ENCODE measurements around the gene ULK4. TPM values are rescaled to one million over a fixed set of nuclear protein-coding genes. Genes with fewer than 3 reads are reported as not detected.
"Not testable (repeated sequence)": the region's sequence is repeated elsewhere in the genome, so short reads cannot be mapped to it uniquely, and the experiment has no call there.

ULK4 gene
- total RNA-seq, 1 donor from 2014 or later = 18.6 TPM

- H3K4me1 Mint-ChIP-seq = no peaks in the 10 kb centered on the region
- H3K4me3 Mint-ChIP-seq = no peak overlapping the region
- DNase-seq (no peak), ATAC-seq (ENCODE audit: low read depth) (no peak)
- ChIA-PET POLR2A (no interaction called here), CTCF (no interaction called here)
- H3K27ac Mint-ChIP-seq = no peak overlapping the region
- no peaks in the 10 kb centered on the region for H3K27me3 Mint-ChIP-seq
- TF ChIP-seq CTCF (IDR thresholded peaks at IDR 0.05) = no peak
- no peaks in the 10 kb centered on the region for H3K9me3 Mint-ChIP-seq
- intact Hi-C loops (cut with micrococcal nuclease) = no loop called here
- no peaks in the 10 kb centered on the region for H3K36me3 Mint-ChIP-seq (ENCODE audit: low read depth)
Measured at GRCh38 chr3:41991437-41991836, 29.5 kb upstream of the ULK4 start.

GRCh38 chr3:41989518-41989917 is 27.6 kb upstream of the ULK4 start:
- Mint-ChIP-seq H3K27ac (no peak overlapping the region), H3K4me1 (no peaks in the 10 kb centered on the region), H3K27me3 (no peaks in the 10 kb centered on the region), H3K4me3 (no peak overlapping the region), H3K36me3 (ENCODE audit: low read depth) (no peaks in the 10 kb centered on the region), H3K9me3 (no peaks in the 10 kb centered on the region)
- no peak for ATAC-seq (ENCODE audit: low read depth)
- no peak for DNase-seq
- intact Hi-C loops (cut with micrococcal nuclease) = no loop called here
- POLR2A ChIA-PET = no interaction called here
- no peak for TF ChIP-seq CTCF (IDR thresholded peaks at IDR 0.05)
- CTCF ChIA-PET = no interaction called here

GRCh38 chr3:41987627-41988026 is 25.7 kb upstream of the ULK4 start:
- intact Hi-C loops (cut with micrococcal nuclease) = no loop called here
- ATAC-seq (ENCODE audit: low read depth) (no peak), DNase-seq (no peak)
- no peak for TF ChIP-seq CTCF (IDR thresholded peaks at IDR 0.05)
- ChIA-PET POLR2A (interaction anchor here (0.6 kb wide), 1 partner anchor 110 kb away, joined by 12 read pairs; no protein-coding TSS in a partner anchor), CTCF (no interaction called here)
- H3K27me3 Mint-ChIP-seq = no peaks in the 10 kb centered on the region
- H3K9me3 Mint-ChIP-seq = no peaks in the 10 kb centered on the region
- H3K27ac Mint-ChIP-seq = no peak overlapping the region
- no peak overlapping the region for H3K4me3 Mint-ChIP-seq
- H3K36me3 Mint-ChIP-seq (ENCODE audit: low read depth) = no peaks in the 10 kb centered on the region
- H3K4me1 Mint-ChIP-seq = no peaks in the 10 kb centered on the region

GRCh38 chr3:41986561-41986960 is 24.7 kb upstream of the ULK4 start:
- DNase-seq = no peak
- Mint-ChIP-seq H3K27ac (no peak overlapping the region), H3K27me3 (no peaks in the 10 kb centered on the region), H3K4me3 (no peak overlapping the region), H3K9me3 (no peaks in the 10 kb centered on the region), H3K36me3 (ENCODE audit: low read depth) (no peaks in the 10 kb centered on the region), H3K4me1 (no peaks in the 10 kb centered on the region)
- intact Hi-C loops (cut with micrococcal nuclease) = no loop called here
- POLR2A ChIA-PET = no interaction called here
- ATAC-seq (ENCODE audit: low read depth) = no peak
- no peak for TF ChIP-seq CTCF (IDR thresholded peaks at IDR 0.05)
- CTCF ChIA-PET = no interaction called here

- no peak overlapping the region for H3K4me3 Mint-ChIP-seq
- DNase-seq (no peak), ATAC-seq (ENCODE audit: low read depth) (no peak)
- H3K4me1 Mint-ChIP-seq = no peaks in the 10 kb centered on the region
- intact Hi-C loops (cut with micrococcal nuclease) = no loop called here
- H3K27ac Mint-ChIP-seq = no peak overlapping the region
- ChIA-PET CTCF (no interaction called here), POLR2A (no interaction called here)
- H3K27me3 Mint-ChIP-seq = no peaks in the 10 kb centered on the region
- TF ChIP-seq CTCF (IDR thresholded peaks at IDR 0.05) = no peak
- H3K9me3 Mint-ChIP-seq = no peaks in the 10 kb centered on the region
- no peaks in the 10 kb centered on the region for H3K36me3 Mint-ChIP-seq (ENCODE audit: low read depth)
Measured at GRCh38 chr3:41985018-41985417, 23.1 kb upstream of the ULK4 start.

GRCh38 chr3:41983091-41983490 is 21.2 kb upstream of the ULK4 start:
- H3K4me3 Mint-ChIP-seq; H3K36me3 Mint-ChIP-seq (ENCODE audit: low read depth); H3K27ac Mint-ChIP-seq; H3K4me1 Mint-ChIP-seq; H3K27me3 Mint-ChIP-seq; DNase-seq; H3K9me3 Mint-ChIP-seq; CTCF ChIA-PET; POLR2A ChIA-PET; ATAC-seq (ENCODE audit: low read depth); intact Hi-C loops (cut with micrococcal nuclease): not testable (repeated sequence)

- H3K4me3 Mint-ChIP-seq; H3K4me1 Mint-ChIP-seq; CTCF ChIA-PET; H3K9me3 Mint-ChIP-seq; H3K27me3 Mint-ChIP-seq; intact Hi-C loops (cut with micrococcal nuclease); ATAC-seq (ENCODE audit: low read depth); DNase-seq; H3K36me3 Mint-ChIP-seq (ENCODE audit: low read depth); POLR2A ChIA-PET; H3K27ac Mint-ChIP-seq: not testable (repeated sequence)
Measured at GRCh38 chr3:41977401-41977800, 15.5 kb upstream of the ULK4 start.
